Suppressor macrophage treated with lipopolysaccharide for 4 hours (primary cell): ENCODE data around the gene MLLT1.

Experiments
- DNase-seq: peaks from one replicate; pipeline ENCODE4 v3.0.0-alpha.2; 2020

Gene MLLT1

GRCh38 chr19:6220385-6221191 is 59.2 kb downstream of the MLLT1 start:
- DNase-seq = no peak

- no peak for DNase-seq
Observed at GRCh38 chr19:6219586-6220290, 60.0 kb downstream of the MLLT1 start.

- no peak for DNase-seq
Observed at GRCh38 chr19:6219147-6219525, 60.6 kb downstream of the MLLT1 start.

GRCh38 chr19:6218491-6219146 is 61.2 kb downstream of the MLLT1 start:
- peak; percentile 87 for DNase-seq

GRCh38 chr19:6217752-6218334 is 61.9 kb downstream of the MLLT1 start:
- no peak for DNase-seq

GRCh38 chr19:6216996-6217751 is 62.6 kb downstream of the MLLT1 start:
- no peak for DNase-seq

GRCh38 chr19:6216236-6216995 is 63.4 kb downstream of the MLLT1 start:
- DNase-seq = no peak

GRCh38 chr19:6215701-6216235 is 64.0 kb downstream of the MLLT1 start:
- DNase-seq = no peak

- no peak for DNase-seq
Observed at GRCh38 chr19:6214881-6215541, 64.8 kb downstream of the MLLT1 start.

- DNase-seq = no peak
Observed at GRCh38 chr19:6213696-6214641, 65.8 kb downstream of the MLLT1 start.

GRCh38 chr19:6213266-6213595 is 66.5 kb downstream of the MLLT1 start:
- no peak for DNase-seq

GRCh38 chr19:6212403-6213265 is 67.1 kb downstream of the MLLT1 start:
- no peak for DNase-seq

- no peak for DNase-seq
Observed at GRCh38 chr19:6211632-6212402, 68.0 kb downstream of the MLLT1 start.

- DNase-seq = no peak
Observed at GRCh38 chr19:6210721-6211600, 68.8 kb downstream of the MLLT1 start.

- no peak for DNase-seq
Observed at GRCh38 chr19:6210091-6210490, 69.7 kb downstream of the MLLT1 start.

GRCh38 chr19:6209680-6210079 is 70.1 kb downstream of the MLLT1 start:
- DNase-seq = no peak

- DNase-seq = no peak
Observed at GRCh38 chr19:6209233-6209632, 70.5 kb downstream of the MLLT1 start.
